Vagina (tissue), 2 donors: ENCODE results near the gene HLA-B.

Experiments used
- POLR2A ChIP-seq, 2 donors: fragments of 450-650 bp; IDR thresholded peaks; one replicate each; pipeline ENCODE4 v1.6.1; 2017; ENCODE audit warnings: antibody characterized with exemption in 2 of 2, mild to moderate bottlenecking in 2 of 2, moderate library complexity in 2 of 2
- POLR2AphosphoS5 ChIP-seq, 2 donors: sonication (generic); formaldehyde crosslinking; IDR thresholded peaks; one replicate each; pipeline ENCODE4 v1.9.0; 2017; ENCODE audit warnings: antibody characterized with exemption in 2 of 2, mild to moderate bottlenecking in 2 of 2, low read depth in 1 of 2; ENCODE audit not compliant: insufficient read depth in 1 of 2
- TF ChIP-seq, protein P1 (sequence below), 3 experiments: fragments of 450-650 bp in 2 of 3; fragments of 200-600 bp in 1 of 3; sonication (generic) in 1 of 3; IDR thresholded peaks; one replicate each; pipeline ENCODE4 v1.5.1; 2017 to 2019; ENCODE audit warnings: antibody characterized with exemption in 3 of 3, mild to moderate bottlenecking in 2 of 3, moderate library complexity in 2 of 3

DNA sequence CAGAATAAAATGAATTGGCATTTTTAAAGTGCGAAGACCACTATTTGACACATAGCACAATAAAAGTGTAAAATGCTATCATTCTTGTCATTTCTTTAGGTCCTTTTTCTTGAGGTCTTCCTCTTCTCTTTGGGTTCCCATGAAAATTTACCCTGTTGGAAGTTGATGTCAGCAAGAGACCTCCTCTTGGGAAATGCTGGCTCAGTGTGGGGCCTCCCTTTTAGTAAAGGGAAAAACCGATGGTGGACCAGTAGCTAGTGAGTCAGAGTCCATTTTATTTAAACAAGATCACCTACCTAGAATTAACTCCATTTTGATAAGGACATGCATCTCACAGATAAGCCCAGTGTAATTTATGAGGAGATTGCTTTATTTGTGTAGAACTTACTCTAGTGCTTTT lies 47.3 kb downstream of the HLA-B start:
- TF ChIP-seq, protein P1, sequence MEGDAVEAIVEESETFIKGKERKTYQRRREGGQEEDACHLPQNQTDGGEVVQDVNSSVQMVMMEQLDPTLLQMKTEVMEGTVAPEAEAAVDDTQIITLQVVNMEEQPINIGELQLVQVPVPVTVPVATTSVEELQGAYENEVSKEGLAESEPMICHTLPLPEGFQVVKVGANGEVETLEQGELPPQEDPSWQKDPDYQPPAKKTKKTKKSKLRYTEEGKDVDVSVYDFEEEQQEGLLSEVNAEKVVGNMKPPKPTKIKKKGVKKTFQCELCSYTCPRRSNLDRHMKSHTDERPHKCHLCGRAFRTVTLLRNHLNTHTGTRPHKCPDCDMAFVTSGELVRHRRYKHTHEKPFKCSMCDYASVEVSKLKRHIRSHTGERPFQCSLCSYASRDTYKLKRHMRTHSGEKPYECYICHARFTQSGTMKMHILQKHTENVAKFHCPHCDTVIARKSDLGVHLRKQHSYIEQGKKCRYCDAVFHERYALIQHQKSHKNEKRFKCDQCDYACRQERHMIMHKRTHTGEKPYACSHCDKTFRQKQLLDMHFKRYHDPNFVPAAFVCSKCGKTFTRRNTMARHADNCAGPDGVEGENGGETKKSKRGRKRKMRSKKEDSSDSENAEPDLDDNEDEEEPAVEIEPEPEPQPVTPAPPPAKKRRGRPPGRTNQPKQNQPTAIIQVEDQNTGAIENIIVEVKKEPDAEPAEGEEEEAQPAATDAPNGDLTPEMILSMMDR (IDR thresholded peaks at IDR 0.05) = no peak
- TF ChIP-seq POLR2AphosphoS5 (IDR thresholded peaks at IDR 0.05; ENCODE audit: insufficient read depth in 1 of 2, low read depth in 1 of 2) = no peak
- no peak for TF ChIP-seq POLR2A (IDR thresholded peaks at IDR 0.05)
